PC-9 (cell line): ENCODE data around the gene GET3.

ENCODE experiments used
- CTCF ChIP-seq: fragments of 200-600 bp; sonication (generic); conservative IDR thresholded peaks from 2 replicates; pipeline ENCODE4 v1.6.1; 2017; ENCODE audit warnings: mixed run types, antibody characterized with exemption, mild to moderate bottlenecking, moderate library complexity
- EZH2 ChIP-seq: fragments of 200-600 bp; sonication (generic); IDR thresholded peaks from 2 replicates; pipeline ENCODE4 v1.8.0; 2017; ENCODE audit warnings: antibody characterized with exemption, low read depth

DNA sequence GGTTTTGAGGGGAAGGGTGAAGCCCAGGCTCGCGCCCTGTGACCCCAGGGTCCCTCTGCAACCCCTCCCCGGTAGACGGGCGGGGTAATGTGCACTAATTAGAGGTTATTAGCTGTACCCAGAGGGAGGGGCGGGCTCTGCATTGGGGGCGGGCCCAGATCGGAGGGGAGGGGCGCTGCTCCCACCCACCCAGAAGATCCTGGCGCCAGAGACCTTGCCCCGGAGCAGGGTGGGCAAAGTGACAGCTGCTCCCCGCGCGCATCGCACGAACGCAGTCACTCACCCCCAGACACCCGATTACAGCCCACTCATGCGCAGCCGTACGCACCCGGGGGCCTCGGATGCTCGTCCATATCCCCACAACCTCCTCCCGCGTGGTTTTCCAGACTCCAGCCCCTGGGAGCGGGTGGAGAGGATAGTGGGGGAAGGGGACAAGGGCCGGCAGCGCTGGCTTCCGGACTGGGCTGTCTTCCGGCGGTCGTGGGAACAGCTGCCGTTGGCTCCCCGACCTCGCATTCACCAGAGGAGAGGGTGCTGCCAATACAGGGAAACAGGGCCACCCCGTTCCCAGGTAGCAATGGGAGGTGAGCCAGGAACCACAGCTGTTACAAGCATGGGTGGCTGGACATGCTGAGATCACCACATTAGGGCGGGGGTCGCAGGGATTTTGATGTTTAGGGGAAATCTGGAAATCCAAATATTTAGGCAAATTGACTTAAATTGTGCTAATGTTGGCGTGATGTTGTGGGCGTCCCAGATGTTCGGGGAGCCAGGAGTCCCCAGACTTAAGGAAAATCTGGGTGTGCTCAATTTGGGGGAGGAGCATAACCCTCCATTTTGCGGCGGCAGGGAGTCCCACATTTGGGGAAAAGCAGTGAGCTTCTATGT, 41.0 kb downstream of the GET3 start:
- TF ChIP-seq CTCF (no peak), EZH2 (no peak)
